Astrocyte (in vitro differentiated cells and primary cell): Measurements from ENCODE around the gene PHF1. TPM values are rescaled to one million over a fixed set of nuclear protein-coding genes. Genes with fewer than 3 reads are reported as not detected.

ENCODE experiments used
- DNase-seq: peaks from one replicate; pipeline ENCODE4 v3.0.0-alpha.2; 2010; ENCODE audit warnings: low read depth
- FAIRE-seq: peaks from 2 replicates; lab custom pipeline; 2011; peaks lifted over from hg19 to GRCh38; lab: Jason Lieb, UNC
- H2AFZ ChIP-seq: 2 replicates; pipeline ENCODE4 v1.6.0; 2012; ENCODE audit warnings: low read depth, low read length, inconsistent platforms
- H3K27ac ChIP-seq: 2 replicates; pipeline ENCODE4 v1.5.1; 2011; ENCODE audit warnings: low read depth, low read length, inconsistent platforms
- H3K27me3 ChIP-seq: 2 replicates; pipeline ENCODE4 v1.6.0; 2011; ENCODE audit warnings: low read length, inconsistent platforms; ENCODE audit not compliant: insufficient read depth
- H3K36me3 ChIP-seq: 2 replicates; pipeline ENCODE4 v1.5.1; 2011; ENCODE audit warnings: low read length, inconsistent platforms; ENCODE audit not compliant: insufficient read depth
- H3K4me1 ChIP-seq: 2 replicates; pipeline ENCODE4 v1.5.1; 2011; ENCODE audit warnings: low read length, inconsistent platforms; ENCODE audit not compliant: insufficient read depth
- H3K4me2 ChIP-seq: 2 replicates; pipeline ENCODE4 v1.6.0; 2012; ENCODE audit warnings: low read length, inconsistent platforms
- H3K4me3 ChIP-seq: 2 replicates; pipeline ENCODE4 v1.5.1; 2011; ENCODE audit warnings: low read depth, mild to moderate bottlenecking, low read length, inconsistent platforms; ENCODE audit not compliant: insufficient read depth
- H3K79me2 ChIP-seq: 2 replicates; pipeline ENCODE4 v1.6.0; 2012; ENCODE audit warnings: mild to moderate bottlenecking, low read length, inconsistent platforms; ENCODE audit not compliant: insufficient read depth
- H3K9ac ChIP-seq: 2 replicates; pipeline ENCODE4 v1.6.0; 2012; ENCODE audit warnings: mild to moderate bottlenecking, low read length, inconsistent platforms
- H3K9me3 ChIP-seq: 2 replicates; pipeline ENCODE4 v1.5.1; 2012; ENCODE audit warnings: low read depth, mild to moderate bottlenecking, low read length, inconsistent platforms; ENCODE audit not compliant: insufficient read depth
- H4K20me1 ChIP-seq: 2 replicates; pipeline ENCODE4 v1.6.0; 2012; ENCODE audit warnings: low read length, inconsistent platforms; ENCODE audit not compliant: insufficient read depth
- H3K27ac Mint-ChIP-seq: one replicate; pipeline ENCODE4 v1.8.0; 2021; ENCODE audit warnings: mild to moderate bottlenecking, mixed read lengths; ENCODE audit not compliant: unreplicated experiment
- H3K27me3 Mint-ChIP-seq: one replicate; pipeline ENCODE4 v1.8.0; 2021; ENCODE audit warnings: low read depth, mixed read lengths; ENCODE audit not compliant: unreplicated experiment
- H3K36me3 Mint-ChIP-seq: one replicate; pipeline ENCODE4 v1.8.0; 2021; ENCODE audit warnings: low read depth, mixed read lengths; ENCODE audit not compliant: unreplicated experiment
- H3K4me1 Mint-ChIP-seq: one replicate; pipeline ENCODE4 v1.8.0; 2021; ENCODE audit warnings: low read depth, mixed read lengths; ENCODE audit not compliant: unreplicated experiment
- H3K4me3 Mint-ChIP-seq: one replicate; pipeline ENCODE4 v1.8.0; 2021; ENCODE audit warnings: mild to moderate bottlenecking, moderate library complexity, mixed read lengths; ENCODE audit not compliant: unreplicated experiment
- H3K9me3 Mint-ChIP-seq: one replicate; pipeline ENCODE4 v1.8.0; 2021; ENCODE audit warnings: mild to moderate bottlenecking, mixed read lengths; ENCODE audit not compliant: unreplicated experiment
- CTCF ChIP-seq: IDR thresholded peaks from 2 replicates; pipeline ENCODE4 v1.5.1; 2011; ENCODE audit warnings: low read depth, mild to moderate bottlenecking, inconsistent platforms, low read length, moderate library complexity; ENCODE audit not compliant: insufficient read depth
- EZH2 ChIP-seq: IDR thresholded peaks from 2 replicates; pipeline ENCODE4 v1.6.1; 2012; ENCODE audit warnings: mild to moderate bottlenecking, low read length, inconsistent platforms; ENCODE audit not compliant: insufficient read depth
- total RNA-seq: library from RNA; stranded (reverse); gene quantifications from 2 replicates; pipeline ENCODE4 v1.2.1, GENCODE V29; 2021

PHF1 gene
- total RNA-seq, 1 donor from 2014 or later = 34.3 TPM

GRCh38 chr6:33451606-33452005 is 40.8 kb downstream of the PHF1 start:
- Mint-ChIP-seq H3K27me3 (no peaks in the 10 kb centered on the region), H3K27ac (no peak overlapping the region), H3K9me3 (no peaks in the 10 kb centered on the region), H3K36me3 (peaks cover 20% of the 10 kb centered on the region), H3K4me1 (peaks cover 8% of the 10 kb centered on the region), H3K4me3 (no peak overlapping the region)
- DNase-seq (no peak), FAIRE-seq (no peak)
- no peak overlapping the region for H3K4me3 ChIP-seq
- peaks cover 11% of the 10 kb centered on the region for H4K20me1 ChIP-seq
- H3K9ac ChIP-seq = no peak overlapping the region
- H3K27ac ChIP-seq = no peak overlapping the region
- H3K36me3 ChIP-seq = peaks cover 9% of the 10 kb centered on the region
- TF ChIP-seq CTCF (no peak), EZH2 (no peak)
- no peaks in the 10 kb centered on the region for H3K9me3 ChIP-seq
- H3K4me2 ChIP-seq = no peak overlapping the region
- peaks cover 8% of the 10 kb centered on the region for H3K4me1 ChIP-seq
- peaks cover 24% of the 10 kb centered on the region for H3K79me2 ChIP-seq
- H3K27me3 ChIP-seq = no peaks in the 10 kb centered on the region
- no peak overlapping the region for H2AFZ ChIP-seq

GRCh38 chr6:33452496-33452895 is 41.7 kb downstream of the PHF1 start:
- TF ChIP-seq EZH2 (no peak), CTCF (no peak)
- Mint-ChIP-seq H3K4me1 (peaks cover 8% of the 10 kb centered on the region), H3K36me3 (peaks cover 23% of the 10 kb centered on the region), H3K27me3 (no peaks in the 10 kb centered on the region), H3K9me3 (no peaks in the 10 kb centered on the region), H3K27ac (no peak overlapping the region), H3K4me3 (no peak overlapping the region)
- DNase-seq = no peak
- no peak overlapping the region for H3K9ac ChIP-seq
- no peak overlapping the region for H3K27ac ChIP-seq
- peaks cover 11% of the 10 kb centered on the region for H3K36me3 ChIP-seq
- no peak overlapping the region for H3K4me3 ChIP-seq
- no peaks in the 10 kb centered on the region for H3K27me3 ChIP-seq
- H3K4me2 ChIP-seq = no peak overlapping the region
- H3K79me2 ChIP-seq = peaks cover 31% of the 10 kb centered on the region
- H3K9me3 ChIP-seq = no peaks in the 10 kb centered on the region
- peaks cover 8% of the 10 kb centered on the region for H3K4me1 ChIP-seq
- no peak overlapping the region for H2AFZ ChIP-seq
- FAIRE-seq = no peak
- peaks cover 16% of the 10 kb centered on the region for H4K20me1 ChIP-seq

GRCh38 chr6:33453393-33454008 is 42.7 kb downstream of the PHF1 start:
- no peaks in the 10 kb centered on the region for H3K9me3 ChIP-seq
- H3K79me2 ChIP-seq = peaks cover 31% of the 10 kb centered on the region
- no peaks in the 10 kb centered on the region for H3K9me3 Mint-ChIP-seq
- peak overlapping the region; percentile 77 for H2AFZ ChIP-seq
- H3K36me3 Mint-ChIP-seq = peaks cover 18% of the 10 kb centered on the region
- DNase-seq (peak; percentile 8), FAIRE-seq (no peak)
- peak overlapping the region; percentile 92 for H3K9ac ChIP-seq
- H3K27me3 ChIP-seq = no peaks in the 10 kb centered on the region
- no peak for TF ChIP-seq CTCF
- no peak for TF ChIP-seq EZH2
- peaks cover 13% of the 10 kb centered on the region for H4K20me1 ChIP-seq
- peak overlapping the region; percentile 88 for H3K4me3 ChIP-seq
- H3K4me1 Mint-ChIP-seq = peaks cover 8% of the 10 kb centered on the region
- H3K27ac ChIP-seq = peak overlapping the region; percentile 51
- H3K4me3 Mint-ChIP-seq = peak overlapping the region; percentile 95
- H3K27ac Mint-ChIP-seq = peak overlapping the region; percentile 56
- H3K27me3 Mint-ChIP-seq = no peaks in the 10 kb centered on the region
- peaks cover 8% of the 10 kb centered on the region for H3K4me1 ChIP-seq
- H3K4me2 ChIP-seq = peak overlapping the region; percentile 93
- peaks cover 11% of the 10 kb centered on the region for H3K36me3 ChIP-seq
